Measurements from ENCODE around the gene DLL4. TPM values are rescaled to one million over a fixed set of nuclear protein-coding genes. Genes with fewer than 3 reads are reported as not detected.

DLL4 gene
- total RNA-seq (10 to 100 TPM in 2 of 9 donors, 1 to 10 TPM in 7; 1.9 to 15.9 (median 4.9) TPM), polyA plus RNA-seq (1 to 10 TPM in 2 of 3 donors, under 1 TPM in 1; 0.66 to 3.9 (median 3.6) TPM)
- long read RNA-seq, donor 1, partial matches to known transcripts: 5 of 7 reads
- long read RNA-seq, donor 1, other reads (novel, unspliced or antisense): 0 of 7 reads
- long read RNA-seq, donor 2: 0 reads
- long read RNA-seq, donor 3: 0 reads
- long read RNA-seq, donor 4: 0 reads
- long read RNA-seq, donor 5, transcript DLL4-204 (11 exons, 3,433 nt): major isoform, 6 of 11 reads
- long read RNA-seq, donor 5, partial matches to known transcripts: 4 of 11 reads
- long read RNA-seq, donor 5, other reads (novel, unspliced or antisense): 1 of 11 reads
- long read RNA-seq, donor 6, partial matches to known transcripts: 0 of 1 reads
- long read RNA-seq, donor 6, other reads (novel, unspliced or antisense): 1 of 1 reads
- long read RNA-seq, donor 7: 0 reads
- long read RNA-seq, donor 8, partial matches to known transcripts: 6 of 6 reads
- long read RNA-seq, donor 8, other reads (novel, unspliced or antisense): 0 of 6 reads
- long read RNA-seq, donor 9, partial matches to known transcripts: 5 of 5 reads
- long read RNA-seq, donor 9, other reads (novel, unspliced or antisense): 0 of 5 reads
- long read RNA-seq, donor 10, partial matches to known transcripts: 0 of 2 reads
- long read RNA-seq, donor 10, other reads (novel, unspliced or antisense): 0 of 2 reads

- Histone ChIP-seq H3K4me3 (peak within 1 kb of the TSS in 2 of 4 donors; percentile 32 to 55), H3K4me1 (replicated peaks in 1 of 2) (peaks cover 41 to 50% of the 10 kb centered on the region in 2 donors), H3K36me3 (replicated peaks in 1 of 2) (no peaks in the 10 kb centered on the region), H3K27me3 (peaks cover 42% of the 10 kb centered on the region), H3K27ac (peak within 1 kb of the TSS in 1 of 5 donors; percentile 27), H3K9me3 (replicated peaks in 1 of 3) (no peaks in the 10 kb centered on the region)
- peak in 5 of 7 donors; percentile 51 to 75 (median 59) for DNase-seq
- WGBS, 4 donors: 0 to 4% (median 1%) methylated on average over 10 to 71 of the region's 71 CpGs
- intact Hi-C loops (cut with DNase I): no loop called here
- TF ChIP-seq POLR2A (IDR thresholded peaks at IDR 0.05) (peak; percentile 69 to 71), CTCF (IDR thresholded peaks at IDR 0.05) (no peak)
These were observed at the start of gene DLL4 for GRCh38 chr15:40928821-40929659. Gene DLL4, plus strand, starts transcription at chr15:40929340. Its CDS starts 329 bp downstream, at chr15:40929669.

- Histone ChIP-seq H3K4me1 (replicated peaks in 1 of 2) (no peaks in the 10 kb centered on the region), H3K27me3 (no peaks in the 10 kb centered on the region), H3K36me3 (replicated peaks in 1 of 2) (no peaks in the 10 kb centered on the region), H3K9me3 (replicated peaks in 1 of 3) (no peaks in the 10 kb centered on the region), H3K4me3 (no peak overlapping the region), H3K27ac (no peak overlapping the region)
- no peak for TF ChIP-seq POLR2A (IDR thresholded peaks at IDR 0.05)
- no peak for TF ChIP-seq CTCF (IDR thresholded peaks at IDR 0.05)
- intact Hi-C loops (cut with DNase I): loop anchor here in 1 of 2 donors (10.0 kb wide), 1 partner anchor 275 kb away; no protein-coding TSS in a partner anchor
- DNase-seq: no peak
- 76 to 88% (median 82%) methylated on average over 6 of the region's 6 CpGs for WGBS, 4 donors
These were observed 49.5 kb upstream of the DLL4 start for GRCh38 chr15:40879609-40880008.

GRCh38 chr15:40881351-40881750, 47.8 kb upstream of the DLL4 start:
- no peak for TF ChIP-seq CTCF (IDR thresholded peaks at IDR 0.05)
- no peak for TF ChIP-seq POLR2A (IDR thresholded peaks at IDR 0.05)
- no peak for DNase-seq
- 91 to 99% (median 93%) methylated on average over 6 of the region's 6 CpGs for WGBS, 4 donors
- no peaks in the 10 kb centered on the region for H3K36me3 ChIP-seq (replicated peaks in 1 of 2)
- no peaks in the 10 kb centered on the region for H3K27me3 ChIP-seq
- no peaks in the 10 kb centered on the region for H3K4me1 ChIP-seq (replicated peaks in 1 of 2)
- H3K27ac ChIP-seq: no peak overlapping the region
- intact Hi-C loops (cut with DNase I): loop anchor here in 1 of 2 donors (10.0 kb wide), 1 partner anchor 277 kb away; no protein-coding TSS in a partner anchor
- H3K9me3 ChIP-seq (replicated peaks in 1 of 3): no peaks in the 10 kb centered on the region
- no peak overlapping the region for H3K4me3 ChIP-seq
